K562 treated with DMSO at 1 percent for 48 hours (cell line): ENCODE data around the gene POC1A. TPM values are rescaled to one million over a fixed set of nuclear protein-coding genes. Genes with fewer than 3 reads are reported as not detected.

Experiments
- total RNA-seq: library from RNA; unstranded; fragments of 300-600 nt; gene quantifications from 2 replicates; pipeline ENCODE4 v1.2.3, GENCODE V29; 2022; ENCODE audit warnings: low replicate concordance; ENCODE audit errors: extremely low read depth

POC1A gene
- not detected in 2 replicates for total RNA-seq

DNA sequence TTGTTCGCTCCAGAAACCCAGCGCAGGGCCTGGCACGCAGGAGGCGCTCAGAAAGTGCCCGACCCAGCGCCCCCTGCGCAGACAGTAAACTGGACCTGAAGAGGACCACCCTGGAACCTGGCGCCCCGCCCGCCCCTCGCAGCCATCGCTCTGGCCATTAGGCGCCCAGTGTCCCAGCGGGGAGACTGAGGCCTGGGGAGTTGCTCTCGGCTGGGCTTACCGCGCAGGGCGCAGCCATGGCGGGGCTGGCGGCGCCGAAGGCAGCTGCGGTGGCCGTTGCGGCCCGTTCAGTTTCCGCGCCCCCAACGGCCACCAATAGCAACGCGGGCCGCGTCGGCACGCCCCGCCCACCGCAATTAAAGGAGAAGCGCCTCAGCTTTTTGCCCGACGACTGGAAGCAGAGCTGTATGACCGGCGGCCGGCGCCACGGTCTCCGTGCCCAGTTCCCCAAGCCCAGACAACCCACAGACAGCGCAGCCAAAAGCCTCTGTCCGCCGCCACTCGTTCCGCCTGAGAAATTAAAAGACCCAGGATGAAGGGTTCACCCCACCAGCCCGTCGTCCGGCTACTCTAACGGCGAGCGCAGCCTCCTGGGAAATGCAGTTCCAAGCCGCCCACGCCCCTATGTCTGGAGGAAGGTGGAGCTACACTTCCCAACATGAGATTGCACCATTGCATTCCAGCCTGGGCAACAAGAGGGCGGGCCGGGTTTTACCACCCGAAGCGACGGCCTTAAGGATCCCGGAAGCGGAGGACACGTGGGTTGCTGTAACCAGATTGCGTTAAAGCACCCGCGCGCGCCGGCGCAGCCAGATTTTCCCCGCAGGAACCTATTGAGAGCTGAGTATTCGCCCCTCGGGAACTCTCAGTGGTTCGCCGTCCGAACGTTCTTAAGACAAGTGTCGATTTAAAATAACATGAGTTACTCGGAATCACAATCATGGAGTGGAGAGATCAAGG, at the start of gene POC1A:
Gene POC1A (minus strand): TSS at position 289 of the 960 bp plus-strand sequence. CDS start 51 bp downstream, at position 238.

DNA sequence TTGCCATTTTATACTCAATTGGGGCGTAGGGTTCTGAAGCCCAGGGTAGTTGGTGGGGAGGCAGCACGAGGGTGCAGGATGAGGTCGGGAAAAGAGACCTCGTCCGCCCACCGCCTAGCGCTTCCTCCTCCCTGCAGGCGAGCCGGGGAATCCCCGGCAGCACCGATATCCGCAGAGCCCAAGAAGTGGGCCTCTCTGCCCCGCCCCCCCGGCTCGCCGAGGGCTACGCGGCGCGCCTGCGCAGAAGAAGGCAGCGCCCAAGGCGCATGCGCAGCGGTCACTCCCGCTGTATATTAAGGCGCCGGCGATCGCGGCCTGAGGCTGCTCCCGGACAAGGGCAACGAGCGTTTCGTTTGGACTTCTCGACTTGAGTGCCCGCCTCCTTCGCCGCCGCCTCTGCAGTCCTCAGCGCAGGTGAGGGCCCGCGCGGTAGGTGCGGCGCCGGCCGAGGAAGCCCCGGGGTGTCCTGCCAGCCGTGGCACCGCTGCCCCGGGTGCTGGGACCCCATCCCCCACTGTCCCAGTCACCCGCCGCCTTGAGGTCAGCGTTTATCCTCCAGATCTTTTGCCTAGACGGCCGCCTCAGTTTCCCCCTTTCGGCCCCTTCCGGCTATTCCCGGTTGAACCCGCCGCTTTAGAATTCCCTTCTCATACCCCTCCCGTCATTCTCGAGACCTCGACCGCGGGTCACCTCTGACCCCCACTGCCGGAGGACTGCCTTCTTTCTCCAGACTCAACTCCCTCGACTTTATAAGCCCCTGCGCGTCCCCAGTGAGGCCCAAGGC, 43.8 kb upstream of the POC1A start, which contains the start of gene ALAS1:
Gene ALAS1 (plus strand): TSS at position 319 of the 784 bp plus-strand sequence. CDS start 1,082 bp downstream, outside the sequence.

DNA sequence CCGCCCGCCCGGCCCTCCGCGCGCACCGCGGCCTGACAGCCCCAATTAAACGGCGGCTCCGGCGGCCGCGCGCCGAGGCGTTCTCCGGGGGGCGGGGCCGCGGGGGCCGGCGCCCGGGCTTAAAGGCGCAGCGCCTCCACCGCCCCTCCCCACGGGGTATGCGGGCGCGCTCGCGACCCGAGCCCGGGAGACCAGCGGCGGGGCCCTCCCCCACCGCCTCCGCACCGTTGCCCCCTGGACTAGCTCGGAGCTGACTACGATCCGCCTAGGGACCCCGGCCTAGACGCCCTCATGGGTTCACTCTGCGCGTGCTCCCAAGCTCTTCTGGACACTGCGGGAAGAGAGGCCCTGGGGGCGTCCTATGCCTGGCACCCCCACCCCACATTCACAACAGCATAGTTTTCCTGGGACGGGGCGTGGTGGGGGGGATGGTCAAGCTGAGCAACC, 97.7 kb downstream of the POC1A start, which contains the start of gene DUSP7:
Gene DUSP7 (minus strand): TSS at position 51 of the 447 bp plus-strand sequence. CDS start 205 bp downstream, outside the sequence.

Other genes starting within 250 kb of the POC1A start
- not detected in 2 replicates for gene RRP9, start 212.5 kb downstream of the POC1A start, total RNA-seq
- gene PARP3, start 212.1 kb downstream of the POC1A start, total RNA-seq, result not detected in 2 replicates
- not detected in 2 replicates for gene GPR62, start 199.0 kb downstream of the POC1A start, total RNA-seq
- gene PCBP4, start 187.0 kb downstream of the POC1A start, total RNA-seq, result not detected in 2 replicates
- gene ABHD14B, start 180.4 kb downstream of the POC1A start, total RNA-seq, result 366 TPM in 1 of 2 replicates, not detected in the other
- not detected in 2 replicates for gene ABHD14A, start 179.4 kb downstream of the POC1A start, total RNA-seq
- gene ACY1, start 170.9 kb downstream of the POC1A start, total RNA-seq, result not detected in 2 replicates
- 1,192 TPM in 1 of 2 replicates, not detected in the other for gene RPL29, start 158.5 kb downstream of the POC1A start, total RNA-seq
- not detected in 2 replicates for gene DUSP7, start 97.9 kb downstream of the POC1A start, total RNA-seq
- gene ALAS1, start 43.7 kb upstream of the POC1A start, total RNA-seq, result not detected in 2 replicates
- gene TLR9, start 71.2 kb upstream of the POC1A start, total RNA-seq, result not detected in 2 replicates
- 323 TPM in 1 of 2 replicates, not detected in the other for gene TWF2, start 84.7 kb upstream of the POC1A start, total RNA-seq
- gene PPM1M, start 91.3 kb upstream of the POC1A start, total RNA-seq, result not detected in 2 replicates
- gene WDR82, start 124.2 kb upstream of the POC1A start, total RNA-seq, result not detected in 2 replicates
- gene GLYCTK, start 133.4 kb upstream of the POC1A start, total RNA-seq, result not detected in 2 replicates
- gene DNAH1, start 161.9 kb upstream of the POC1A start, total RNA-seq, result not detected in 2 replicates